Smooth muscle cell (in vitro differentiated cells): ENCODE measurements around the gene ZNF618. TPM values are rescaled to one million over a fixed set of nuclear protein-coding genes. Genes with fewer than 3 reads are reported as not detected.
A peak's percentile ranks its signal among the peaks of the same experiment; 100 is the strongest.
"Not testable (repeated sequence)": the region's sequence is repeated elsewhere in the genome, so short reads cannot be mapped to it uniquely, and the experiment has no call there.

Experiments
- DNase-seq: peaks from one replicate; lab custom pipeline; 2025; ENCODE audit not compliant: unreplicated experiment; lab: John Stamatoyannopoulos, UW
- H2AFZ ChIP-seq: fragments of 200-600 bp; sonication (generic); 2 replicates; pipeline ENCODE4 v1.6.0; 2016; ENCODE audit warnings: antibody characterized with exemption, low read depth, mild to moderate bottlenecking
- H3F3A ChIP-seq: fragments of 200-600 bp; sonication (generic); 2 replicates; pipeline ENCODE4 v1.6.0; 2017; ENCODE audit warnings: antibody characterized with exemption, low read depth
- H3K27ac ChIP-seq: fragments of 200-600 bp; sonication (generic); 2 replicates; pipeline ENCODE4 v1.5.1; 2016; ENCODE audit warnings: low read depth, mild to moderate bottlenecking
- H3K27me3 ChIP-seq: fragments of 200-600 bp; sonication (generic); 2 replicates; pipeline ENCODE4 v1.6.1; 2016; ENCODE audit warnings: low read depth, mild to moderate bottlenecking
- H3K36me3 ChIP-seq: fragments of 200-600 bp; sonication (generic); 2 replicates; pipeline ENCODE4 v1.5.1; 2016; ENCODE audit warnings: low read depth
- H3K4me1 ChIP-seq: fragments of 200-600 bp; sonication (generic); 2 replicates; pipeline ENCODE4 v1.5.1; 2016; ENCODE audit warnings: low read depth
- H3K4me2 ChIP-seq: fragments of 200-600 bp; sonication (generic); 2 replicates; pipeline ENCODE4 v1.6.0; 2016; ENCODE audit warnings: mild to moderate bottlenecking
- H3K4me3 ChIP-seq: fragments of 200-600 bp; sonication (generic); 2 replicates; pipeline ENCODE4 v1.5.1; 2016; ENCODE audit warnings: mild to moderate bottlenecking
- H3K79me2 ChIP-seq: fragments of 200-600 bp; sonication (generic); 2 replicates; pipeline ENCODE4 v1.6.0; 2016; ENCODE audit warnings: low read depth, mild to moderate bottlenecking
- H3K9ac ChIP-seq: fragments of 200-600 bp; sonication (generic); 2 replicates; pipeline ENCODE4 v1.6.0; 2016; ENCODE audit warnings: low read depth
- H3K9me3 ChIP-seq: fragments of 200-600 bp; sonication (generic); replicated peaks from 2 replicates; pipeline ENCODE4 v1.5.1; 2016; ENCODE audit warnings: low read depth
- H4K20me1 ChIP-seq: fragments of 200-600 bp; sonication (generic); 2 replicates; pipeline ENCODE4 v1.6.0; 2016; ENCODE audit warnings: low read depth
- WGBS: methylation state at CpG from one replicate; pipeline ENCODE4 v1.1.7; 2016; ENCODE audit warnings: low lambda C conversion rate; 5-methylcytosine and 5-hydroxymethylcytosine counted together
- polyA plus RNA-seq: library from polyadenylated mRNA; unstranded; fragments of >200 nt; fragmentation: Nextera tagmentation; extraction: Ambion mirVana; gene quantifications from 2 replicates; pipeline ENCODE4 v1.2.1, GENCODE V29; 2016
- total RNA-seq: library from RNA; depleted of rRNA; stranded (reverse); fragments of >200 nt; gene quantifications from 2 replicates; pipeline ENCODE4 v1.2.3, GENCODE V29; 2014
- TF ChIP-seq, protein P1 (sequence below): fragments of 200-600 bp; sonication (generic); IDR thresholded peaks from 2 replicates; pipeline ENCODE4 v1.5.1; 2017; ENCODE audit warnings: borderline replicate concordance, mild to moderate bottlenecking, antibody characterized with exemption; ENCODE audit not compliant: insufficient read depth, poor library complexity, severe bottlenecking

Gene ZNF618
- total and polyA plus RNA-seq, 2 experiments from 2014 or later: 9.9 to 19.5 TPM

DNA sequence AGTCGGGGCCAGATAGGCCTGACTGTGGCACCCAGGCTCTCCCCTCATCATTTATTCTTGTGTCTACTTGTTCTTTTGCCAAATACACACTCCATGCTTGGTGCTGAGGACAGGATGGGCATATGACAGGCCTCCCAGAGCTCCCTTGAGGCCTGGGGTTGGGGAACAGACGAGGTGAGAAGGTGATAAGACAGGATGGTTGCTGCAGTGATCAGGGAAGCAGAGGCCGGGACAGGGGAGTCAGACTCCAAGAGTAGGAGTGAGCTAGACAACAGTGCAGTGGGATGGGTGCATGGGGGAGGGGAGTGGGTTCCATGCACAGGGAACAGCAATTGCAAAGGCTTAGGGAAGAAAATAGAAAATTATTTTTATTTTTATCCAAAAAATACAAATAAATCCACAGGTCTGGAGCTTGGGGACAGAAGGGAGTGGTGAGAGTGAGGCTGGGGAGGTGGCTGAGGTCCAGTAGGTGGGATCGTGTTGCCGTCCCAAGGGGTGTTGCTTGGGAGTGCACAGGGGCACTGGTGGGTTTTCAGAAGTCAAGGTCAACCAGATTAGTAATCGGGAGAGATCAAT lies 205.4 kb downstream of the ZNF618 start:
- Histone ChIP-seq H2AFZ (no peak overlapping the region), H4K20me1 (no peaks in the 10 kb centered on the region), H3K36me3 (no peaks in the 10 kb centered on the region), H3F3A (no peaks in the 10 kb centered on the region), H3K27me3 (peaks cover 4% of the 10 kb centered on the region), H3K4me3 (no peak overlapping the region), H3K79me2 (no peaks in the 10 kb centered on the region), H3K4me2 (no peak overlapping the region), H3K27ac (no peak overlapping the region), H3K4me1 (no peaks in the 10 kb centered on the region), H3K9me3 (no peaks in the 10 kb centered on the region), H3K9ac (no peak overlapping the region)
- WGBS: 90% methylated on average over 6 of the region's 6 CpGs
- TF ChIP-seq, protein P1, sequence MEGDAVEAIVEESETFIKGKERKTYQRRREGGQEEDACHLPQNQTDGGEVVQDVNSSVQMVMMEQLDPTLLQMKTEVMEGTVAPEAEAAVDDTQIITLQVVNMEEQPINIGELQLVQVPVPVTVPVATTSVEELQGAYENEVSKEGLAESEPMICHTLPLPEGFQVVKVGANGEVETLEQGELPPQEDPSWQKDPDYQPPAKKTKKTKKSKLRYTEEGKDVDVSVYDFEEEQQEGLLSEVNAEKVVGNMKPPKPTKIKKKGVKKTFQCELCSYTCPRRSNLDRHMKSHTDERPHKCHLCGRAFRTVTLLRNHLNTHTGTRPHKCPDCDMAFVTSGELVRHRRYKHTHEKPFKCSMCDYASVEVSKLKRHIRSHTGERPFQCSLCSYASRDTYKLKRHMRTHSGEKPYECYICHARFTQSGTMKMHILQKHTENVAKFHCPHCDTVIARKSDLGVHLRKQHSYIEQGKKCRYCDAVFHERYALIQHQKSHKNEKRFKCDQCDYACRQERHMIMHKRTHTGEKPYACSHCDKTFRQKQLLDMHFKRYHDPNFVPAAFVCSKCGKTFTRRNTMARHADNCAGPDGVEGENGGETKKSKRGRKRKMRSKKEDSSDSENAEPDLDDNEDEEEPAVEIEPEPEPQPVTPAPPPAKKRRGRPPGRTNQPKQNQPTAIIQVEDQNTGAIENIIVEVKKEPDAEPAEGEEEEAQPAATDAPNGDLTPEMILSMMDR: no peak
- DNase-seq: no peak

DNA sequence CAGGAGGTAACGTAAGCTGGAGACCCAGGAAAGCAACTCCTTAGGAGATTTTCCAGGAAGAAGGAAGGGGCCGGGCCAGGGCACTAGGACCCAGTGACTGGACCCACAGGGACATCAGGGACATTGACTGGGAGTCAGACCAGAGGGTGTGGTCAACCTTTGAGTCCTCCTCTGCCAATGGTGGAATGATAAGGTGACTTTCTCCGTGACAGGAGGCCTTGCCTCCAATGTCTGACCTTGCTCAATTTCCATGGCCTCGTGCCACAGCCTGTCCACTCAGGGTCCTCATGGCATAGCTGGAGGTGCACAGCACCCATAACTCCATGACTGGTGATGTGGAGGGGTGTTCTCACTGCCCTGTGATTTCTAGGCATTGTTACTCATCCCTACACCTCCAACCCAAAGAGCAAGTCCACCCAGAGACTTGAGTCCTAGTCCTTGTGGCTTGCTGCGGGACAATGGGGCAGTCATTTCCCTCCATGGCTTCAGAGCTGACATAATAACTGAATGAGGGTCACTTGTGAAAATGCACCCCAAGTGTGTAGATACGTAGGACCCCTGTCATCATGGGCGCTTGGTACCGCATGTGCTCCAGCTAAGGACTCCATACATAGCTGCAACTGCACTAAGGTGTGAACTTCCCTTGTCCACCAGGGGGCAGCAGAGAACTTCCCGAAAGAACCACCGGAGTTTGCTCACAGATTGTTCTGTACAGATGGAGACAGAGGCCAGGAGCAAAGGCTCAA lies 206.1 kb downstream of the ZNF618 start:
- no peak overlapping the region for H3K4me2 ChIP-seq
- TF ChIP-seq, protein P1: peak; percentile 80
- no peak overlapping the region for H3K4me3 ChIP-seq
- H3K27me3 ChIP-seq: no peaks in the 10 kb centered on the region
- H2AFZ ChIP-seq: no peak overlapping the region
- no peaks in the 10 kb centered on the region for H3K9me3 ChIP-seq
- peak; percentile 65 for DNase-seq
- H3K27ac ChIP-seq: no peak overlapping the region
- no peak overlapping the region for H3K9ac ChIP-seq
- WGBS: 55% methylated on average over 10 of the region's 10 CpGs
- H3F3A ChIP-seq: no peaks in the 10 kb centered on the region
- no peaks in the 10 kb centered on the region for H3K36me3 ChIP-seq
- no peaks in the 10 kb centered on the region for H4K20me1 ChIP-seq
- no peaks in the 10 kb centered on the region for H3K4me1 ChIP-seq
- no peaks in the 10 kb centered on the region for H3K79me2 ChIP-seq

DNA sequence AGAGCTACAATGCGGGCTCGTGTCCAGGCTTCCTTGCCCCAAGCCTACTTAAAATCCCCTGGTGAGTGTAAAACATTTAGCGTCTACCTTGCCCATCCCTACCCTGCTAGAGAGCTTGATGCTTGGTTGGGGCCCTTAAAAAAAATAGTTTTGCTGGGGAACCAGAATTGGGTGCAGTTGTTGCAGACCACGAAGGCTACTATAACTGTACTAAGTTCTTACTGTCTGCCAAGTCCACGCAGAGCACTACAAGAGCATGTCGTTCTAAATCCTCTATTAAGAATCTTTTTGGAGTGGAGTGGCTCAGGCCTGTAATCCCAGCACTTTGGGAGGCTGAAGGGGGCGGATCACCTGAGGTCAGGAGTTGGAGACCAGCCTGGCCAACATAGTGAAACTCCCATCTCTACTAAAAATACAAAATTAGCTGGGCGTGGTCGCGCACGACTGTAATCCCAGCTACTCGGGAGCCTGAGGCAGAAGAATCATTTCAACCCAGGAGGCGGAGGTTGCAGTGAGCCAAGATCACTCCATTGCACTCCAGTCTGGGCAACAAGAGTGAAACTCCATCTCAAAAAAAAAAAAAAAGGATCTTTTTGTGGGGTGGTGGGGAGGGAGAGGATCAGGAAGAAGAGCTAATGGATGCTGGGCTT lies 206.8 kb downstream of the ZNF618 start:
- H3K9me3 ChIP-seq, H3K27ac ChIP-seq: not testable (repeated sequence)

DNA sequence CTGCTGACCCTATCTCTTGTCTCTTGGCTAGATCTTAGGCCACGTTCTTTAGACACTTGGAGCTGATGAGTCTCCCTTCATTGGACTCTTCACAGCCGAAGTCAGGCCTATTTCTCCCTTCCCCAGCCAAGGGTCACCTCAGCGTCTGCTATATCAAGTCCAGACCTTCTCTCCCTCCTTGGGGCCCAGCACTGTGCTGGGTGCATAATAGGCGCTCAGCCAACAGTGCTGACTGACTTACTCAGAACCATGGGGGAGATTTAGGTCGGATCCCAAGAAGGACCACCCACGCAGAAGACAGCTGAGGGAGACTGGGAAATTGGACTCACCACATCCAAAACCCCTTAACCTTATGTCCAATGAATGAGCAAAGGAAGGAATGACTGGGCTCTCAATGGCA lies 207.6 kb downstream of the ZNF618 start:
- Histone ChIP-seq H3K36me3 (no peaks in the 10 kb centered on the region), H3K27me3 (peaks cover 3% of the 10 kb centered on the region), H3K4me1 (no peaks in the 10 kb centered on the region), H3K9ac (no peak overlapping the region), H2AFZ (no peak overlapping the region), H3K4me3 (no peak overlapping the region), H3F3A (no peaks in the 10 kb centered on the region), H4K20me1 (no peaks in the 10 kb centered on the region), H3K27ac (no peak overlapping the region), H3K79me2 (no peaks in the 10 kb centered on the region), H3K4me2 (no peak overlapping the region), H3K9me3 (no peaks in the 10 kb centered on the region)
- DNase-seq: no peak
- TF ChIP-seq, protein P1: no peak
- 89% methylated on average over 6 of the region's 6 CpGs for WGBS

More for the DNA sequence above, 206.8 kb downstream of the ZNF618 start:
- not testable (repeated sequence) for H4K20me1 ChIP-seq, H3K9ac ChIP-seq, H3K79me2 ChIP-seq, H3F3A ChIP-seq, H3K4me3 ChIP-seq, DNase-seq, H3K36me3 ChIP-seq, H3K27me3 ChIP-seq, H3K4me2 ChIP-seq, H3K4me1 ChIP-seq, H2AFZ ChIP-seq
- 70% methylated on average over 13 of the region's 13 CpGs for WGBS
